GM12892 (cell line): ENCODE results near the gene OR6S1.

Experiments
- POLR2A ChIP-seq: IDR thresholded peaks from 2 replicates; pipeline ENCODE4 v1.6.1; 2011; ENCODE audit warnings: low read depth, low read length, control low read depth
- POLR2AphosphoS5 ChIP-seq: IDR thresholded peaks from 2 replicates; pipeline ENCODE4 v1.6.1; 2011; ENCODE audit warnings: low read depth, low read length, control low read depth

DNA sequence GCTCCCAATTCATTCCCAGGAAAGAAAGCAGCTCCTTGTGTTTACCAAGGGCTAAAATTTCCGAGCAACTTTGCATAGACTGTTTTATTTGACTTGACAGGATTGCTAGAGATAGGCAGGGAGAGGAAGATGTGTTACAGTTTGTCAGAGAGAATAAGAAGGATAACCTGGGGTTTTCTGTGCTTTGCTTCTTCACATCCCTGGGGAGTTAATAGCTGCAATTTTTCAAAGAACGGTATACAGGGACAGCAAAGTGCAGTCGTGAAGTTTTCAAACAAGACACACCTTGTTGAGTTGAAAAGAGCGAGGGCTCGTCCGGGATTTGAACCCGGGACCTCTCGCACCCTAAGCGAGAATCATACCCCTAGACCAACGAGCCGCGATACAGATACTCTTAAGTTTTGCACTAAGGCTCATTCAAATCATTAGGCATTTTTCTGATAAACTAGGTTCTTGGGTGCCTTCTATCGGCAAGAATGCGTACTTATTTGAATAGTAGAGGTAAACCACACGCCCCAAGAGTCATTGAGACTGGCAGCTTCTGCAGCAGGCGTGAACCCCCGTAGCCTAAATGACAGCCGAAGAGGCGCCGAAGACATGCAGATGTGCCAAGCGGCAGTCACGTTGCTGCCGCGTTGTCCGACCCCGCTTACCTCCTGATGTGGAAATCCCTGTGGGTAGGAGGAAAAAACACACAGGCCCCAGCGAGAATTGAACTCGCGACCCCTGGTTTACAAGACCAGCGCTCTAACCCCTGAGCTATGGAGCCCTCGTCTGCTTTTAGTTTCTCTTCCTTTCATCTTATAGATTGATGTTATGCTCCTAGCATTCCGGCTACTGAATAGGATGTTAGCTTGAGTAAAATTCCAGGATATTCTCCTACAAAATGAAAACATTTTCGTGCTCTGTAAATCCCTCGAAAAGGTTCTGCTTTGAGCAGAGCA is 28.1 kb downstream of the OR6S1 start:
- TF ChIP-seq POLR2A (no peak), POLR2AphosphoS5 (no peak)
